GM12864 (cell line): Measurements from ENCODE around the gene GOT2.
"Not testable (repeated sequence)": the region's sequence is repeated elsewhere in the genome, so short reads cannot be mapped to it uniquely, and the experiment has no call there.

ENCODE experiments used
- DNase-seq: peaks from one replicate; pipeline ENCODE4 v3.0.0-alpha.2; 2011; ENCODE audit warnings: low read depth
- H3K4me3 ChIP-seq: 2 replicates; pipeline ENCODE4 v1.5.1; 2011; ENCODE audit warnings: mild to moderate bottlenecking, low read depth, low read length, control low read depth
- CTCF ChIP-seq: IDR thresholded peaks from 2 replicates; pipeline ENCODE4 v1.5.1; 2011; ENCODE audit warnings: low read depth, mild to moderate bottlenecking, moderate library complexity, low read length, control low read depth, inconsistent platforms; ENCODE audit errors: missing control alignments

GOT2 gene

GRCh38 chr16:58733671-58734458 is at the start of gene GOT2:
GOT2 (minus strand) TSS chr16:58734316; CDS start chr16:58734228, 88 bp downstream.
- H3K4me3 ChIP-seq = peak within 1 kb of the TSS; percentile 62
- TF ChIP-seq CTCF = peak; percentile 95
- peak; percentile 44 for DNase-seq

- not testable (repeated sequence) for DNase-seq
These were observed 45.2 kb upstream of the GOT2 start for GRCh38 chr16:58779291-58779690.

GRCh38 chr16:58773870-58774269 is 39.8 kb upstream of the GOT2 start:
- TF ChIP-seq CTCF = no peak
- DNase-seq = no peak

More at GRCh38 chr16:58779291-58779690, 45.2 kb upstream of the GOT2 start:
- not testable (repeated sequence) for H3K4me3 ChIP-seq

GRCh38 chr16:58768145-58768544 is 34.0 kb upstream of the GOT2 start:
- no peak overlapping the region for H3K4me3 ChIP-seq
- no peak for TF ChIP-seq CTCF
- no peak for DNase-seq

More at GRCh38 chr16:58773870-58774269, 39.8 kb upstream of the GOT2 start:
- H3K4me3 ChIP-seq = no peak overlapping the region

- TF ChIP-seq CTCF = no peak
- no peak overlapping the region for H3K4me3 ChIP-seq
- DNase-seq = no peak
These were observed 33.5 kb upstream of the GOT2 start for GRCh38 chr16:58767581-58767980.

- DNase-seq = no peak
- no peak for TF ChIP-seq CTCF
- H3K4me3 ChIP-seq = no peak overlapping the region
These were observed 22.7 kb upstream of the GOT2 start for GRCh38 chr16:58756650-58757332.

GRCh38 chr16:58755989-58756649 is 22.0 kb upstream of the GOT2 start:
- H3K4me3 ChIP-seq = no peak overlapping the region
- DNase-seq = peak; percentile 44
- peak; percentile 80 for TF ChIP-seq CTCF
